MM.1S (cell line): Measurements from ENCODE around the gene LRRC49.

Source experiments
- DNase-seq: peaks from one replicate; pipeline ENCODE4 v3.0.0-alpha.2; 2015
- H2AFZ ChIP-seq: fragments of 300-600 bp; sonication (generic); 2 replicates; pipeline ENCODE4 v1.6.0; 2016; ENCODE audit warnings: antibody characterized with exemption, low read length
- H3F3A ChIP-seq: fragments of 300-600 bp; sonication (generic); 2 replicates; pipeline ENCODE4 v1.6.1; 2016; ENCODE audit warnings: mild to moderate bottlenecking, antibody characterized with exemption, low read length, moderate library complexity, mixed read lengths; ENCODE audit not compliant: insufficient read depth
- H3K27ac ChIP-seq: fragments of 300-600 bp; sonication (generic); 2 replicates; pipeline ENCODE4 v1.5.1; 2016; ENCODE audit warnings: mild to moderate bottlenecking, low read length
- H3K27me3 ChIP-seq: fragments of 300-600 bp; sonication (generic); replicated peaks from 2 replicates; pipeline ENCODE4 v1.6.0; 2016; ENCODE audit warnings: low read length; ENCODE audit not compliant: insufficient read depth
- H3K36me3 ChIP-seq: fragments of 300-600 bp; sonication (generic); replicated peaks from 2 replicates; pipeline ENCODE4 v1.6.1; 2016; ENCODE audit warnings: mild to moderate bottlenecking, low read length, mixed read lengths; ENCODE audit not compliant: insufficient read depth
- H3K4me1 ChIP-seq: fragments of 300-600 bp; sonication (generic); 2 replicates; pipeline ENCODE4 v1.6.1; 2016; ENCODE audit warnings: low read length, mixed read lengths
- H3K4me2 ChIP-seq: fragments of 300-600 bp; sonication (generic); 2 replicates; pipeline ENCODE4 v1.6.0; 2016; ENCODE audit warnings: low read depth, low read length
- H3K4me3 ChIP-seq: fragments of 300-600 bp; sonication (generic); 2 replicates; pipeline ENCODE4 v1.5.1; 2016; ENCODE audit warnings: low read length, mixed read lengths
- H3K79me2 ChIP-seq: fragments of 300-600 bp; sonication (generic); 2 replicates; pipeline ENCODE4 v1.6.1; 2016; ENCODE audit warnings: mixed run types, low read length, mixed read lengths
- H3K9ac ChIP-seq: fragments of 300-600 bp; sonication (generic); 2 replicates; pipeline ENCODE4 v1.6.1; 2016; ENCODE audit warnings: low read length, mixed read lengths
- H3K9me2 ChIP-seq: fragments of 300-600 bp; sonication (generic); replicated peaks from 2 replicates; pipeline ENCODE4 v1.6.1; 2016; ENCODE audit warnings: mild to moderate bottlenecking, low read length, mixed read lengths; ENCODE audit not compliant: insufficient read depth
- H3K9me3 ChIP-seq: fragments of 300-600 bp; sonication (generic); replicated peaks from 2 replicates; pipeline ENCODE4 v1.6.1; 2016; ENCODE audit warnings: mild to moderate bottlenecking, low read length, mixed read lengths; ENCODE audit not compliant: insufficient read depth
- H4K20me1 ChIP-seq: fragments of 300-600 bp; sonication (generic); 2 replicates; pipeline ENCODE4 v1.6.1; 2016; ENCODE audit warnings: mild to moderate bottlenecking, low read length, moderate library complexity, mixed read lengths; ENCODE audit not compliant: insufficient read depth
- CTCF ChIP-seq: fragments of 300-600 bp; sonication (generic); IDR thresholded peaks from 2 replicates; pipeline ENCODE4 v1.5.1; 2016; ENCODE audit warnings: antibody characterized with exemption, low read length, mixed read lengths
- EZH2 ChIP-seq: fragments of 300-600 bp; sonication (generic); optimal IDR thresholded peaks from 2 replicates; pipeline ENCODE3; 2017; ENCODE audit warnings: low read depth, mild to moderate bottlenecking, antibody characterized with exemption, low read length, mixed read lengths
- EZH2phosphoT487 ChIP-seq: fragments of 300-600 bp; sonication (generic); IDR thresholded peaks from 2 replicates; pipeline ENCODE4 v1.6.1; 2018; ENCODE audit warnings: antibody characterized with exemption, low read length

LRRC49 gene

GRCh38 chr15:70852501-70853317 lies 39.9 kb upstream of the LRRC49 start:
- no peaks in the 10 kb centered on the region for H3K27me3 ChIP-seq
- H3K9me3 ChIP-seq = no peaks in the 10 kb centered on the region
- H3K79me2 ChIP-seq = no peaks in the 10 kb centered on the region
- H3F3A ChIP-seq = no peaks in the 10 kb centered on the region
- no peaks in the 10 kb centered on the region for H3K9me2 ChIP-seq
- DNase-seq = no peak
- H3K4me1 ChIP-seq = peaks cover 7% of the 10 kb centered on the region; the same call in 1 of the 2 replicates
- no peak overlapping the region for H2AFZ ChIP-seq
- H3K27ac ChIP-seq = no peak overlapping the region
- H4K20me1 ChIP-seq = no peaks in the 10 kb centered on the region
- H3K36me3 ChIP-seq = no peaks in the 10 kb centered on the region
- TF ChIP-seq EZH2phosphoT487 (no peak), EZH2 (no peak), CTCF (no peak)
- H3K4me3 ChIP-seq = no peak overlapping the region
- no peak overlapping the region for H3K9ac ChIP-seq
- H3K4me2 ChIP-seq = no peak overlapping the region

DNA sequence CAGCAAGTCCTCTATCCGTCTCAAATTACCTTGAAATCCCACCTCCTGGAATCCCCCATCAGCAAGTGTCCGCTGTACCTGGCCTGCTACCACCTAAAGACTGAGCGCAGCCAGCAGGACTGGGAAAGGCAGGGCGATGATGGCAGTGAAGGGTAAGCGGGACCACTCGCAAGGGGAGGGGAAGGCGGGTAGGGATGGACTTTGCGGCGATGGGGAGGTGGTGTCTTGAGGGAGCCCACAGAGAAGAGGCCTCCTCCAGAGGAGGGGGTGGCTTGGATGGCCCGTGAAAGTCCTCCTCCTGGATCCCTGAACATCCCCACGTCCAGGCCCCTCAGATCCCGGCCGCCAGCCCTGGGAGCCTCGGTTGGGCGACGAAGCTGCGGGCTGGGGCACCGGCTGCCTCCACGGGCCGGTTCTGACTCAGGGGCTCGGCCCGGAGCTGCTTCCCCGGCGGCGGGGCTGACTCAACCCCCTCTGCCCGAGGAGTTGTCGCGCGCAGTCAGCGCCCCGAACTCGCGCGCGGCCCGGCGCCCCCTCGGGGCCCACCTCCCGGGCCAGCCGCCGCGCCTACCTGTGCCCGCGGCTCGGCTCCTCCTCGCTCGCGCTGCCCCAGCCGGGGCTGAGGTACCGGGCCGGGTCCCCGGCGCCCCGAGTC lies 39.2 kb upstream of the LRRC49 start:
- H3K36me3 ChIP-seq = no peaks in the 10 kb centered on the region
- no peaks in the 10 kb centered on the region for H3K9me3 ChIP-seq
- H3K79me2 ChIP-seq = no peaks in the 10 kb centered on the region
- H3K27ac ChIP-seq = no peak overlapping the region
- peak overlapping the region; percentile 50; the same call in 1 of the 2 replicates for H3K4me2 ChIP-seq
- no peaks in the 10 kb centered on the region for H3K9me2 ChIP-seq
- no peaks in the 10 kb centered on the region for H3K27me3 ChIP-seq
- DNase-seq = no peak
- no peak overlapping the region for H3K9ac ChIP-seq
- TF ChIP-seq EZH2phosphoT487 = no peak
- no peaks in the 10 kb centered on the region for H4K20me1 ChIP-seq
- peaks cover 7% of the 10 kb centered on the region; the same call in 1 of the 2 replicates for H3K4me1 ChIP-seq
- no peaks in the 10 kb centered on the region for H3F3A ChIP-seq
- peak overlapping the region; percentile 25; the same call in 1 of the 2 replicates for H3K4me3 ChIP-seq
- no peak overlapping the region for H2AFZ ChIP-seq

DNA sequence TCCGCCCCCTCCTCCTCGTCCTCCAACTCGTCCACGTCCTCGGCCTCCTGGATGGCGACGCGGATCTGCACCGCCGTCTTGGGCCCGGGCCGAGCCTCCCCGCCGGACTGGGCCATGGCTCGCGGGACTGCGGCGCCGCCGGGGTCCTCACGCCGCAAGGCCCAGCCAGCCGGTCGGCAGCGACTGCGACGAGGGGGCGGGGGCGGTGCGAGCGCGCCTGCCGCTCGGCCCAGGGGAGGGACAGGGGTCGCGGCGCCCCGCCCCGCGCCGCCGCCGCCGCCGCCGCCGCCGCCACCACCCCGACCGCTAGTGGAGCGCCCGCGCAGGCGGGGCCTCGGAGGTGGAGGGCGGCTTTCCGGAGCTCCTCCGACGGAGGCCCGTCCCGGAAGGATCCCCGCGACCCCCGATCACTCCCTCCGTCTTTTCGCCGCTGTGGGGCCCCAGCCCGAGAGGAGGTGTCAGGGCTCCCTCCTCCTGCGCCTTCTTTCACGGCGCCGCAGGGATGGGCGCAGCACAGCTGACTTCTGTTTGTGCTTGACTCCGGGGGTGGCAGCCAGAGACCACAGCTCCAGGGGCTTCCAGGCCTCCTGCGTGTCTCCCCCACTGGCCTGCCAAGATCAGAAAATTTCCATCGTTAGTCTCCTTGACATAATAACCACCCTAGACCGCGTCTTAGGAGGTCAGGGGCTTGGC lies 38.5 kb upstream of the LRRC49 start, which contains the start of gene LARP6:
LARP6 (minus strand) TSS at position 185 of the 693 bp plus-strand sequence; CDS start at position 116, 69 bp downstream.
- no peaks in the 10 kb centered on the region for H3F3A ChIP-seq
- no peaks in the 10 kb centered on the region for H3K79me2 ChIP-seq
- H3K4me2 ChIP-seq = peak within 1 kb of the TSS; percentile 66
- no peak within 1 kb of the TSS for H3K27ac ChIP-seq
- H2AFZ ChIP-seq = peak within 1 kb of the TSS; percentile 54
- H4K20me1 ChIP-seq = no peaks in the 10 kb centered on the region
- H3K36me3 ChIP-seq = no peaks in the 10 kb centered on the region
- H3K9me3 ChIP-seq = no peaks in the 10 kb centered on the region
- H3K4me3 ChIP-seq = peak within 1 kb of the TSS; percentile 44; the same call in 1 of the 2 replicates
- no peak within 1 kb of the TSS for H3K9ac ChIP-seq
- no peak for TF ChIP-seq CTCF
- TF ChIP-seq EZH2phosphoT487 = no peak
- TF ChIP-seq EZH2 = no peak
- peak; percentile 10 for DNase-seq
- H3K4me1 ChIP-seq = peaks cover 7% of the 10 kb centered on the region; the same call in 1 of the 2 replicates
- no peaks in the 10 kb centered on the region for H3K9me2 ChIP-seq
- no peaks in the 10 kb centered on the region for H3K27me3 ChIP-seq
